Stimulated activated naive CD8-positive, alpha-beta T cell treated with anti-CD3 and anti-CD28 coated beads, Interleukin-15, amount 100 ng/mL, for 72 hours (primary cell): ENCODE results near the gene TSKU.
A peak's percentile ranks its signal among the peaks of the same experiment; 100 is the strongest.
"Not testable (repeated sequence)": the region's sequence is repeated elsewhere in the genome, so short reads cannot be mapped to it uniquely, and the experiment has no call there.

Source experiments
- ATAC-seq: fragments of 150-1000 bp; cut with Tn5 transposase; 2 replicates; pipeline ENCODE4 v1.10.0; 2021; ENCODE audit warnings: mild to moderate bottlenecking, moderate library complexity
- DNase-seq, 2 donors: peaks; one replicate each; pipeline ENCODE4 v3.0.0; 2021 to 2022
- H3K27ac Mint-ChIP-seq, 2 donors: one replicate each; pipeline ENCODE4 v1.8.0; 2022; ENCODE audit warnings: mild to moderate bottlenecking in 2 of 2, mixed read lengths in 2 of 2, moderate library complexity in 2 of 2
- H3K27me3 Mint-ChIP-seq: one replicate; pipeline ENCODE4 v1.8.0; 2022; ENCODE audit warnings: mixed read lengths
- H3K4me1 Mint-ChIP-seq: one replicate; pipeline ENCODE4 v1.8.0; 2022; ENCODE audit warnings: mild to moderate bottlenecking, mixed read lengths
- H3K4me3 Mint-ChIP-seq, 2 donors: one replicate each; pipeline ENCODE4 v1.8.0; 2022; ENCODE audit warnings: mild to moderate bottlenecking in 2 of 2, mixed read lengths in 2 of 2, moderate library complexity in 1 of 2
- H3K9me3 Mint-ChIP-seq, 2 donors: one replicate each; pipeline ENCODE4 v1.8.0; 2022; ENCODE audit warnings: mixed read lengths in 2 of 2

TSKU gene

DNA sequence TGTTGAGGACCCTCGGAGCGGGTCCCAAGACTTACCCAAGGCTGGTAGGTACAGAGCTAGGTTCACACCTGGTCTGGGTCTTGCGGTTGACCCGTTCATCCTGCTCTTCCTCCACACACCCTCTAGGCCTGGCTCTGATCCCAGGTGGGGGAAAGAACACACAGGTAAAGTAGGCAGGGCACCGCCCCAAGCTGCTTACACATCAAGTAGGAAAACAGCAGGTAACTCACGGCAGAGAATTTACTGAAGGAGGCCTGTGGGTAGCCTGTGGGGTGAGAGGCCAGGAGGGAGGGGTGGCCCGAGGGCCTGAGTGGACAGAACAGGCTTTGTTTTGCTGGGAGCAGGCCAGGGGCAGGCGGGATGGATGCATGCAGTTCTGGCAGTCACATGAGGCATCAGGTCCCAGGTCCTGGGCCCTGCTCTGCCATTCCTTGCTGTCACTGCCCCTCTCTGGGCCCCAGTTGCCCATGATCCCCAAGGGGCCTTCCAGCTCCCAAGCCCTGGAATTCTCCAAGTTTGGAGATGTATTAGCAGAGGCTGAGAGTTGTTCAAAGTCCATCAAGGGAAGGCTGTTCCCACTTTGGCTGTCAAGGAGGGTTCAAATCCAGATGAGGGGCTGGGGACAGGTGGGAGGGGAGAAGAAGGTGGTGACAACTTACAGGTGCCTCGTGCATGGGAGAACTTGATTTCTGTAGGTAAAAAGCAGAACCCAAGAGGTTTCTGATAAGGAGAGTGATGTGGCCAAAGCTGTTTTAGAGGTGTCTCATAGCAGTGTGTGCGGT, 5.7 kb downstream of the TSKU start:
- H3K9me3 Mint-ChIP-seq = peaks cover 7 to 8% of the 10 kb centered on the region in 2 donors
- ATAC-seq (no peak), DNase-seq (no peak)
- H3K27ac Mint-ChIP-seq = no peak overlapping the region
- H3K4me1 Mint-ChIP-seq = peaks cover 41% of the 10 kb centered on the region
- no peak overlapping the region for H3K4me3 Mint-ChIP-seq
- peaks cover 47% of the 10 kb centered on the region for H3K27me3 Mint-ChIP-seq

DNA sequence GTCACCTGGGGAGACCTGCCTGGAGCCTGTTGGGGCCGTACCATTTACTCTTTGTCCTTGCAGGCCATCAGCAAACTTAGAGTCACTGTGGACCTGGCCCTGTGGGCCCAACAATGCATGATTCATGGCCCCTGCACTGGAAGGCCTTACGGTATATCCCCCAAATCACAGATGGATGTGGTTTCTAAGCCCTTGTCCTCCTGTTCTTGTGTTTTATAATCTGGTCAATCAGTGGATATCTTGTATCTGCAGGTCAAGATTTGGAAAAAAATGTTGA, 6.2 kb downstream of the TSKU start:
- ATAC-seq = no peak
- peaks cover 40% of the 10 kb centered on the region for H3K4me1 Mint-ChIP-seq
- H3K4me3 Mint-ChIP-seq = no peak overlapping the region
- DNase-seq = no peak
- H3K9me3 Mint-ChIP-seq = peaks cover 7 to 8% of the 10 kb centered on the region in 2 donors
- H3K27ac Mint-ChIP-seq = no peak overlapping the region
- peaks cover 45% of the 10 kb centered on the region for H3K27me3 Mint-ChIP-seq

DNA sequence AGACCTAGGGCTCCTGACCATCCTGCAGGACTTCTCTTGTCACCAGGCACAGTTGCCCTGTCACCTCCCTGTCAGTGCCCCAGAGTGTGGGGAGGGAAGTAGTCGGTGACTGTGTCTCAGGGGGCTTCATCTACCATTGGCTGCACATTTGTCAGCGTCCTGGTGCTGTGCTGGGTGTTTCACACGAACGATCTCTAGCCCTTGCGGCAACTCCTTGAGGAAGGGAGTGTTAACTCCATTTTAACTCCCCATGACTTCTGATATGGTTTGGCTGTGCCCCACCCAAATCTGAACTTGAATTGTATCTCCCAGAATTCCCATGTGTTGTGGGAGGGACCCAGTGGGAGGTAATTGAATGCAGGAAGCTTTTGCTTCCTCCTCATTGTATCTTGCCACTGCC, 7.1 kb downstream of the TSKU start:
- DNase-seq = no peak
- Mint-ChIP-seq H3K4me3 (no peak overlapping the region), H3K27ac (no peak overlapping the region), H3K27me3 (peaks cover 36% of the 10 kb centered on the region), H3K4me1 (peaks cover 31% of the 10 kb centered on the region), H3K9me3 (peaks cover 7 to 8% of the 10 kb centered on the region in 2 donors)
- ATAC-seq = no peak

DNA sequence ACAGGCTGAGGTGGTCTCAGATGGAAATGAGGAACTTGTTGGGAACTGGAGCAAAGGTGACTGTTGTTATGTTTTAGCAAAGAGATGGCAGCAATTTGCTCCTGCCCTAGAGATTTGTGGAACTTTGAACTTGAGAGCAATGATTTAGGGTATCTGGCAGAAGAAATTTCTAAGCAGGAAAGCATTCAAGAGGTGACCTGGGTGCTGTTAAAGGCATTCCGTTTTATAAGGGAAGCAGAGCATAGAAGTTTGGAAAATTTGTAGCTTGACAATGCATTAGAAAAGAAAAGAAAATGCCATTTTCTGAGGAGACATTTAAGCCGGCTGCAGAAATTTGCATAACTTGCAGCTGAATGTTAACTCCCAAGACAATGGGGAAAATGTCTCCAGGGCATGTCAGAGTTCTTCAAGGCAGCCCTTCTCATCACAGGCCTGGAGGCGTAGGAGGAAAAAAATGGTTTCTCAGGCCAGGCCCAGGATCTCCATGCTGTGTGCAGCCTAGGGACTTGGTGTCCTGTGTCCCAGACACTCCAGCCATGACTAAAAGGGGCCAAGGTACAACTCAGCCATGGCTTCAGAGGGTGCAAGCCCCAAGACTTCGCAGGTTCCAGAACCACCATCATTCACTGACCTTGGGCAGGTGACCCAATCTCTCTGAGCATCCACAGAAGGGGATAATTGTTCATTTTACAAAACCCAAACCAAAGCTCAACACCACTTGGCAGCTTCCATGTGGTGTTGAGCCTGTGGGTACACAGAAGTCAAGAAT, 8.0 kb downstream of the TSKU start:
- not testable (repeated sequence) for ATAC-seq, H3K9me3 Mint-ChIP-seq, DNase-seq, H3K27ac Mint-ChIP-seq, H3K4me3 Mint-ChIP-seq
- peaks cover 27% of the 10 kb centered on the region for H3K27me3 Mint-ChIP-seq
- peaks cover 22% of the 10 kb centered on the region for H3K4me1 Mint-ChIP-seq

DNA sequence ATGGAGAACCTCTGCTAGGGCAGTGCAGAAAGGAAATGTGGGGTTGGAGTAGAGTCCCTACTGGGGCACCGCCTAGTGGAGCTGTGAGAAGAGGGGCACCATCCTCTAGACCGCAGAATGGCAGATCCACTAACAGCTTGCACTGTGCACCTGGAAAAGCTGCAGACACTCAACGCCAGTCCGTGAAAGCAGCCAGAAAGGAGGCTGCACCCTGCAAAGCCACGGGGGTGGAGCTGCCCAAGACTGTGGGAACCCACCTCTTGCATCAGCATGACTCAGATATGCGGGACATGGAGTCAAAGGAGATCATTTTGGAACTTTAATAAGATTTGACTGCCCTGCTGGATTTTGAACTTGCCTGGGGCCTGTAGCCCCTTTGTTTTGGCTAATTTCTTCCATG, 8.7 kb downstream of the TSKU start:
- Mint-ChIP-seq H3K27me3 (peaks cover 20% of the 10 kb centered on the region), H3K9me3 (peaks cover 7 to 8% of the 10 kb centered on the region in 2 donors), H3K4me1 (peaks cover 18% of the 10 kb centered on the region), H3K4me3 (no peak overlapping the region), H3K27ac (no peak overlapping the region)
- ATAC-seq = no peak
- no peak for DNase-seq

DNA sequence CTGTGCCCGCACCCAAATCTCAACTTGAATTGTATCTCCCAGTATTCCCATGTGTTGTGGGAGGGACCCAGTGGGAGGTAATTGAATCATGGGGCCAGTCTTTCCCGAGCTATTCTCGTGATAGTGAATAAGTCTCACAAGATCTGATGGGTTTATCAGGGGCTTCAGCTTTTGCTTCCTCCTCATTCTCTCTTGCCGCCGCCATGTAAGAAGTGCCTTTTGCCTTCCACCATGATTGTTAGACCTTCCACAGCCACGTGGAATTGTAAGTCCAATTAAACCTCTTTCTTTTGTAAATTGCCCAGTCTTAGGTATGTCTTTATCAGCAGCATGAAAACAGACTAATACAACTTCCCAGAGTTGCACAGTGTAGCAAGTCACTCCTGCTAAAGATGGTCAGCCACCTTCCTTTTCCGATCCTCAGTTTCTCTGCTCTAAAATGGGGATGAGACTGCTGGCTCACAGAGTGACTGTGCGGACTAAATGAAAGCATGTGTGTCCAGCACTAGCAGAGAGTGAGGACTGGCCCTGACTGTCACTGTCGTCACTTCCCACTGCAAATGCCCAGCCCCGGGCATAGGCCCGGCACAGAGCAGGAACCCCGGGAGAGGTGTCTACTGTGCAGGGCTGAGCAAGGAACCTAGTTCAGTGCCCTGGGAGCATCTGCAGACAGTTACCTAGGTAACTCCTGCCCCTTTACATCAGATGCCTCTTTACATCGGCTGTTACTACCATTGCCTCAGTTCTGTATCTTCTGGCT, 9.5 kb downstream of the TSKU start:
- peaks cover 7 to 8% of the 10 kb centered on the region in 2 donors for H3K9me3 Mint-ChIP-seq
- DNase-seq (no peak), ATAC-seq (no peak)
- H3K27ac Mint-ChIP-seq = no peak overlapping the region
- peaks cover 18% of the 10 kb centered on the region for H3K4me1 Mint-ChIP-seq
- no peak overlapping the region for H3K4me3 Mint-ChIP-seq
- peaks cover 12% of the 10 kb centered on the region for H3K27me3 Mint-ChIP-seq

DNA sequence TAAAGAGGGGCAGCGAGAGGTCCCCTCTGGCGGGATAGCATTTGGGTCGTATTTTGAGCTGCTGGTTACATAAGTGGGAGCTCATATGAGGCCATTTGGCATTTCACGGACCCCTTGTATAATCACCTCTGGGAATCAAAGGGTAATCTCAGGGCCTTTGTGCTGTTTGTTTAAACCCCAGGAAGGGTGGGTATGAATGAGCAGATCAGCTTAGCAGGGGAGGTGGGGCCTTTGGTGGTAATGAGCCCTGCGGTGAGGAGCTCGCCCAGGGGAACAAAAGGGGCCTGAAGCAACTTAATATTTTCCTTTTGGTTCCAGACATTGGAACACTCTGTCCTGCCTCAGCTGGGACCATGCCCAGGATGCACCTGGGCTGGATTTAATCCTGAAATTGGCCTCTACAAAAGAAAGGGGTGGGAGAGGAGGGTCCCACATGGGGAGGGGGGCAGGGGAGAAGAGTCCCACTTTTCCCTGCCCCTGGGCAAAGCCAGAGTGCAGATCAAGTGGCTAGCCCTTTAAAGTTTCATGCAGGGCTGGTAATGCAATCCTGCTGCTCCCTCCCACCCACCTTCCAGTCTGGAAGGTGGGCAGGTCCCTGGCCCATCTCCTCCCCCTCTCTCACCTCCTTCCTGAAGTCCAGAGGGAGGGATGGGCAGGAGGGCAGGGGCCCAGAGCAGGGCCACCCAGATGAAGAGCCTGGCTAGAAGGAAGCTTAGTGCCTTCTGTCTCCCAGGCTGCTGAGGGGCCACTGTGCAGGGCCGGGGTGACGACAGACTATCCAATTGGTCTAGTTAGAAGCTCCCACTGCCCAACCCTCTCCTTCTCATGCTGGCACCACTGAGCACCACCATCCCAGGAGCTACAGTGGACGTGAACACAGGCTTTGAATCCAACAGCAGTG, 10.5 kb downstream of the TSKU start:
- H3K9me3 Mint-ChIP-seq = peaks cover 7 to 8% of the 10 kb centered on the region in 2 donors
- peaks cover 20% of the 10 kb centered on the region for H3K4me1 Mint-ChIP-seq
- no peak overlapping the region for H3K4me3 Mint-ChIP-seq
- no peak for ATAC-seq
- peak overlapping the region in 1 of 2 donors; percentile 50 for H3K27ac Mint-ChIP-seq
- H3K27me3 Mint-ChIP-seq = peaks cover 2% of the 10 kb centered on the region
- no peak for DNase-seq

DNA sequence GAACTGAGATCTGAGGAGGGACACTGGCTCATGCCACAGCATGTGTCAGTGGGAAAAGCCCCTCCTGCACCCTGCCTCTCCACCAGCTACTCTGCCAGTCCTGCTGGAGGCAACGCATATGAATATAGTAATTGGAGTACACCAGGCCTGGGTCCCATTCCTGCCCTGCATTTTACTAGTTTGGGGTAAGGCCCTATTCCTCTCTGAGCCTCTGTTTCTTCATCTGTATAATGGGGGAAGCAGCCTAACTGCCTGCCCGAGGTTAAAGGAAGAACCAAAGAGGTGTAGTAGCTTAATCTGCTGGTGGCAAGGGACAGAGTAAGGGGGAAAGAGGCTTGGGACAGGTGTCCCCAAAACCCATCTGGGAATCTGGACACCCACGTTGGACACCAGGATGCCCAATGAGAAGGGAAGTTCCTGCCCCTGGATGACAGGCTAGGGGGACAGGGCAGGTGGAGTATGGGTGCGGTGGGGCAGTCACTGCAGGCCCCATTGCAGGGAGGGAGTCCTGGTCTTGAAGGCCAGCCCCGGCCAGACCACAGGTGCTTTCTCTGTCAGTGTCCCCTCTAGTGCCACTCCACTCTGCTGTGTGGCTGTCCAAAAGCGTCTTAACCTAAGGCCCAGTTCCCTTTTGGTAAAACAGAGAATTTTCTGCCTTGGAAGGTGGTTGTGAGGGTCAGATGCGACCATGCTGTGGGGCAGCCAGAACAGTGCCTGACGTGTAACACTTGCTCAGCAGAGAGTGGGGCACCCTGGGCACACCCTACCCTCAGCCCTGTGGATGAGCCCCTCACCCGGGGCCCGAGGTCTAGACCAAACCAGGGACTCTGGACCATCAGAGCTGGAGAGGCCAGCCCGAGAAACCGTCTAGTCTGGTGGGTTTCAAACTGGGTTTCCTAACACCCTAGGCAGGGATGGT, 11.5 kb downstream of the TSKU start:
- H3K4me3 Mint-ChIP-seq = no peak overlapping the region
- peaks cover 30% of the 10 kb centered on the region for H3K4me1 Mint-ChIP-seq
- peaks cover 7 to 8% of the 10 kb centered on the region in 2 donors for H3K9me3 Mint-ChIP-seq
- peaks cover 3% of the 10 kb centered on the region for H3K27me3 Mint-ChIP-seq
- ATAC-seq = no peak
- peak overlapping the region in 1 of 2 donors; percentile 50 for H3K27ac Mint-ChIP-seq
- DNase-seq = peak in 1 of 2 donors; percentile 6

DNA sequence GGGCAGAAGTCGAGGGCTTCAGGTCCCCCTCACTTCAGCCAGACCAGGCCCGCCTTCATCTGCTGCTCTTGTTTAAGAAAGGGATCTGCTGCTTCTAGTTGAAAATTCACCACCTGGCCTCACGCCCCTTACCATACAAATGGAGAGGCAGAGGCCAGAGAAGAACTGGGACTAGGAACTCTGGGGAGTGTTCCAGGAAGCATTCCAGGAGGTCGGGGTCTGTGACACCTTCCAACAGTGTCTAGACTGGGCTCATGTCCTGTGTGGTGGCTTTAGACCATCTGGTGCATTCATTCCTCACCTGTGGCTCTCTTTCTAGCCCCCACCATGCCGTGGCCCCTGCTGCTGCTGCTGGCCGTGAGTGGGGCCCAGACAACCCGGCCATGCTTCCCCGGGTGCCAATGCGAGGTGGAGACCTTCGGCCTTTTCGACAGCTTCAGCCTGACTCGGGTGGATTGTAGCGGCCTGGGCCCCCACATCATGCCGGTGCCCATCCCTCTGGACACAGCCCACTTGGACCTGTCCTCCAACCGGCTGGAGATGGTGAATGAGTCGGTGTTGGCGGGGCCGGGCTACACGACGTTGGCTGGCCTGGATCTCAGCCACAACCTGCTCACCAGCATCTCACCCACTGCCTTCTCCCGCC, 12.3 kb downstream of the TSKU start:
- H3K27ac Mint-ChIP-seq = no peak overlapping the region
- H3K9me3 Mint-ChIP-seq = peaks cover 7 to 8% of the 10 kb centered on the region in 2 donors
- peaks cover 10% of the 10 kb centered on the region for H3K27me3 Mint-ChIP-seq
- ATAC-seq = no peak
- no peak for DNase-seq
- H3K4me3 Mint-ChIP-seq = no peak overlapping the region
- H3K4me1 Mint-ChIP-seq = peaks cover 34% of the 10 kb centered on the region

DNA sequence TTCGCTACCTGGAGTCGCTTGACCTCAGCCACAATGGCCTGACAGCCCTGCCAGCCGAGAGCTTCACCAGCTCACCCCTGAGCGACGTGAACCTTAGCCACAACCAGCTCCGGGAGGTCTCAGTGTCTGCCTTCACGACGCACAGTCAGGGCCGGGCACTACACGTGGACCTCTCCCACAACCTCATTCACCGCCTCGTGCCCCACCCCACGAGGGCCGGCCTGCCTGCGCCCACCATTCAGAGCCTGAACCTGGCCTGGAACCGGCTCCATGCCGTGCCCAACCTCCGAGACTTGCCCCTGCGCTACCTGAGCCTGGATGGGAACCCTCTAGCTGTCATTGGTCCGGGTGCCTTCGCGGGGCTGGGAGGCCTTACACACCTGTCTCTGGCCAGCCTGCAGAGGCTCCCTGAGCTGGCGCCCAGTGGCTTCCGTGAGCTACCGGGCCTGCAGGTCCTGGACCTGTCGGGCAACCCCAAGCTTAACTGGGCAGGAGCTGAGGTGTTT, 12.8 kb downstream of the TSKU start:
- Mint-ChIP-seq H3K27me3 (peaks cover 13% of the 10 kb centered on the region), H3K9me3 (peaks cover 7 to 8% of the 10 kb centered on the region in 2 donors), H3K4me1 (peaks cover 34% of the 10 kb centered on the region), H3K4me3 (no peak overlapping the region), H3K27ac (peak overlapping the region in 1 of 2 donors; percentile 4)
- ATAC-seq (no peak), DNase-seq (no peak)

DNA sequence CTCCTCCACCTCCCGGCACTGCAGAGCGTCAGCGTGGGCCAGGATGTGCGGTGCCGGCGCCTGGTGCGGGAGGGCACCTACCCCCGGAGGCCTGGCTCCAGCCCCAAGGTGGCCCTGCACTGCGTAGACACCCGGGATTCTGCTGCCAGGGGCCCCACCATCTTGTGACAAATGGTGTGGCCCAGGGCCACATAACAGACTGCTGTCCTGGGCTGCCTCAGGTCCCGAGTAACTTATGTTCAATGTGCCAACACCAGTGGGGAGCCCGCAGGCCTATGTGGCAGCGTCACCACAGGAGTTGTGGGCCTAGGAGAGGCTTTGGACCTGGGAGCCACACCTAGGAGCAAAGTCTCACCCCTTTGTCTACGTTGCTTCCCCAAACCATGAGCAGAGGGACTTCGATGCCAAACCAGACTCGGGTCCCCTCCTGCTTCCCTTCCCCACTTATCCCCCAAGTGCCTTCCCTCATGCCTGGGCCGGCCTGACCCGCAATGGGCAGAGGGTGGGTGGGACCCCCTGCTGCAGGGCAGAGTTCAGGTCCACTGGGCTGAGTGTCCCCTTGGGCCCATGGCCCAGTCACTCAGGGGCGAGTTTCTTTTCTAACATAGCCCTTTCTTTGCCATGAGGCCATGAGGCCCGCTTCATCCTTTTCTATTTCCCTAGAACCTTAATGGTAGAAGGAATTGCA, 13.5 kb downstream of the TSKU start:
- DNase-seq = no peak
- Mint-ChIP-seq H3K4me1 (peaks cover 29% of the 10 kb centered on the region), H3K27me3 (peaks cover 13% of the 10 kb centered on the region), H3K4me3 (no peak overlapping the region), H3K9me3 (peaks cover 7 to 8% of the 10 kb centered on the region in 2 donors), H3K27ac (peak overlapping the region in 1 of 2 donors; percentile 42)
- no peak for ATAC-seq

DNA sequence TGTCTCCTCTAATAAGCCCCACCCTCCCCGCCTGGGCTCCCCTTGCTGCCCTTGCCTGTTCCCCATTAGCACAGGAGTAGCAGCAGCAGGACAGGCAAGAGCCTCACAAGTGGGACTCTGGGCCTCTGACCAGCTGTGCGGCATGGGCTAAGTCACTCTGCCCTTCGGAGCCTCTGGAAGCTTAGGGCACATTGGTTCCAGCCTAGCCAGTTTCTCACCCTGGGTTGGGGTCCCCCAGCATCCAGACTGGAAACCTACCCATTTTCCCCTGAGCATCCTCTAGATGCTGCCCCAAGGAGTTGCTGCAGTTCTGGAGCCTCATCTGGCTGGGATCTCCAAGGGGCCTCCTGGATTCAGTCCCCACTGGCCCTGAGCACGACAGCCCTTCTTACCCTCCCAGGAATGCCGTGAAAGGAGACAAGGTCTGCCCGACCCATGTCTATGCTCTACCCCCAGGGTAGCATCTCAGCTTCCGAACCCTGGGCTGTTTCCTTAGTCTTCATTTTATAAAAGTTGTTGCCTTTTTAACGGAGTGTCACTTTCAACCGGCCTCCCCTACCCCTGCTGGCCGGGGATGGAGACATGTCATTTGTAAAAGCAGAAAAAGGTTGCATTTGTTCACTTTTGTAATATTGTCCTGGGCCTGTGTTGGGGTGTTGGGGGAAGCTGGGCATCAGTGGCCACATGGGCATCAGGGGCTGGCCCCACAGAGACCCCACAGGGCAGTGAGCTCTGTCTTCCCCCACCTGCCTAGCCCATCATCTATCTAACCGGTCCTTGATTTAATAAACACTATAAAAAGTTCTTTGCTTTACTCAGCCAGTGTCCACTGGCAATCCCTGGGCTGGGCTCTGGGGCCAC, 14.4 kb downstream of the TSKU start:
- no peak overlapping the region for H3K4me3 Mint-ChIP-seq
- peak in 1 of 2 donors; percentile 5 for DNase-seq
- H3K27me3 Mint-ChIP-seq = peaks cover 13% of the 10 kb centered on the region
- ATAC-seq = no peak
- H3K4me1 Mint-ChIP-seq = peaks cover 20% of the 10 kb centered on the region
- H3K27ac Mint-ChIP-seq = no peak overlapping the region
- peaks cover 3% of the 10 kb centered on the region in 2 donors for H3K9me3 Mint-ChIP-seq
